ENCODE measurements around the gene XXYLT1. TPM values are rescaled to one million over a fixed set of nuclear protein-coding genes. Genes with fewer than 3 reads are reported as not detected.

Gene XXYLT1
- total RNA-seq, 1 experiment from 2014 or later, result 10.9 TPM

GRCh38 chr3:195260280-195260905 is 10.6 kb downstream of the XXYLT1 start:
- POLR2A ChIA-PET, result no interaction called here
- peak overlapping the region; percentile 42 to 66 for H3K4me3 ChIP-seq (replicated peaks in 1 of 2; ENCODE audit: low read depth in 1 of 2, low read length in 2 of 2)
- H3K4me2 ChIP-seq (ENCODE audit: low read length), result peak overlapping the region; percentile 92
- peak overlapping the region; percentile 56 for H3K9ac ChIP-seq (ENCODE audit: low read length)
- DNase-seq (ENCODE audit: low read depth, low spot score) (no peak), ATAC-seq (peak; percentile 53)
- no peaks in the 10 kb centered on the region for H3K27me3 ChIP-seq (ENCODE audit: insufficient read depth, low read length)
- H4K20me1 ChIP-seq (ENCODE audit: insufficient read depth), result no peaks in the 10 kb centered on the region
- intact Hi-C loops (cut with micrococcal nuclease), result loop anchor here (1.0 to 10.0 kb wide), 3 partner anchors 578 to 926 kb away; partner anchors contain the start of gene LSG1
- H3K9me2 ChIP-seq (ENCODE audit: insufficient read depth), result no peaks in the 10 kb centered on the region
- no peaks in the 10 kb centered on the region for H3K36me3 ChIP-seq (ENCODE audit: control insufficient read depth in 1 of 2, insufficient read depth in 2 of 2, low read length in 2 of 2)
- BruUV-seq (replicated peaks), result no TSS peak
- no peaks in the 10 kb centered on the region for H3K9me3 ChIP-seq (ENCODE audit: control insufficient read depth in 1 of 2, insufficient read depth in 1 of 2, low read depth in 1 of 2, low read length in 2 of 2)
- peaks cover 19 to 28% of the 10 kb centered on the region in 2 experiments for H3K4me1 ChIP-seq (ENCODE audit: control insufficient read depth in 1 of 2, insufficient read depth in 2 of 2, low read length in 2 of 2)
- TF ChIP-seq POLR2AphosphoS5 (IDR thresholded peaks at IDR 0.05; ENCODE audit: low read depth, low read length), result no peak
- no peak for TF ChIP-seq RAD21 (IDR thresholded peaks at IDR 0.05; ENCODE audit: low read depth)
- TF ChIP-seq EZH2 (IDR thresholded peaks at IDR 0.05), result no peak
- TF ChIP-seq ATF3 (IDR thresholded peaks at IDR 0.05), result no peak
- 0 out of 2 replicates have a peak, but pooled peaks have one; percentile 1 for TF ChIP-seq MAX (IDR thresholded peaks at IDR 0.05)
- TF ChIP-seq FOSL1 (IDR thresholded peaks at IDR 0.05; ENCODE audit: low read depth), result no peak
- 0 out of 6 replicates have a peak, but pooled peaks of 1 of the 3 experiments have one; percentile 16 for TF ChIP-seq CTCF (IDR thresholded peaks at IDR 0.05 in 2 of 3, conservative IDR thresholded peaks at IDR 0.05 in 1 of 3; ENCODE audit: borderline replicate concordance in 1 of 3, insufficient read depth in 1 of 3, low read depth in 2 of 3, low read length in 2 of 3)
- RAD21 ChIA-PET (ENCODE audit: low non-redundant PET in 1 of 2, low total read pairs in 2 of 2, uncharacterized antibody in 2 of 2, unreplicated experiment in 2 of 2), result interaction anchor here (1.0 to 1.5 kb wide), 2 partner anchors 578 kb away, joined by 4 to 5 read pairs; no protein-coding TSS in a partner anchor
- H2AFZ ChIP-seq (ENCODE audit: low read depth, low read length, poor library complexity, severe bottlenecking), result no peak overlapping the region
- H3K27ac ChIP-seq (ENCODE audit: low read depth, low read length), result peak overlapping the region; percentile 92; the same call in 1 of the 2 replicates
- H3K79me2 ChIP-seq (ENCODE audit: insufficient read depth, low read length), result peaks cover 13% of the 10 kb centered on the region
- CTCF ChIA-PET, result interaction anchor here (0.5 to 3.7 kb wide), 4 partner anchors 10 to 588 kb away, joined by 4 to 18 read pairs (median 10); partner anchors contain the start of genes LSG1 and XXYLT1

All from HCT116 (cell line).